NCI-H146 treated with DMSO at 0.1 percent for 48 hours (cell line): Measurements from ENCODE around the gene EPHB2.

Source experiments
- DNase-seq: peaks from one replicate; lab custom pipeline; 2025; ENCODE audit not compliant: unreplicated experiment; lab: John Stamatoyannopoulos, UW

EPHB2 gene

GRCh38 chr1:22908880-22909426 lies 198.3 kb downstream of the EPHB2 start:
- no peak for DNase-seq

DNA sequence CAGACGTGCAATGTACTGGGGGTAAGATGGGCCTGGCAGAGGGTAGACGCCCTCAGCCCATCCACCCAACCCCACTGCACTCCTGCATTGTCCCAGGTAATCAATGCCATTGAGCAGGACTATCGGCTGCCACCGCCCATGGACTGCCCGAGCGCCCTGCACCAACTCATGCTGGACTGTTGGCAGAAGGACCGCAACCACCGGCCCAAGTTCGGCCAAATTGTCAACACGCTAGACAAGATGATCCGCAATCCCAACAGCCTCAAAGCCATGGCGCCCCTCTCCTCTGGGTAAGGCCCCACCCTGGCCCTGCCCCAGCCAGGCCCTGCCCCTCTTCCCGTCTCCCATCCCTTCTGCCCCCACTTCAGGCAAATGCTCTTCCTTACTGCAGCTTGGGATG lies 199.6 kb downstream of the EPHB2 start:
- no peak for DNase-seq

- DNase-seq, result no peak
Measured at GRCh38 chr1:22910986-22911651, 200.5 kb downstream of the EPHB2 start.

- DNase-seq, result no peak
Measured at GRCh38 chr1:22912311-22912710, 201.7 kb downstream of the EPHB2 start.

GRCh38 chr1:22913421-22914141 lies 202.9 kb downstream of the EPHB2 start:
- DNase-seq, result no peak

GRCh38 chr1:22914156-22914555 lies 203.5 kb downstream of the EPHB2 start:
- DNase-seq, result no peak

- DNase-seq, result no peak
Measured at GRCh38 chr1:22914633-22915217, 204.1 kb downstream of the EPHB2 start.

- no peak for DNase-seq
Measured at GRCh38 chr1:22915231-22915630, 204.6 kb downstream of the EPHB2 start.

DNA sequence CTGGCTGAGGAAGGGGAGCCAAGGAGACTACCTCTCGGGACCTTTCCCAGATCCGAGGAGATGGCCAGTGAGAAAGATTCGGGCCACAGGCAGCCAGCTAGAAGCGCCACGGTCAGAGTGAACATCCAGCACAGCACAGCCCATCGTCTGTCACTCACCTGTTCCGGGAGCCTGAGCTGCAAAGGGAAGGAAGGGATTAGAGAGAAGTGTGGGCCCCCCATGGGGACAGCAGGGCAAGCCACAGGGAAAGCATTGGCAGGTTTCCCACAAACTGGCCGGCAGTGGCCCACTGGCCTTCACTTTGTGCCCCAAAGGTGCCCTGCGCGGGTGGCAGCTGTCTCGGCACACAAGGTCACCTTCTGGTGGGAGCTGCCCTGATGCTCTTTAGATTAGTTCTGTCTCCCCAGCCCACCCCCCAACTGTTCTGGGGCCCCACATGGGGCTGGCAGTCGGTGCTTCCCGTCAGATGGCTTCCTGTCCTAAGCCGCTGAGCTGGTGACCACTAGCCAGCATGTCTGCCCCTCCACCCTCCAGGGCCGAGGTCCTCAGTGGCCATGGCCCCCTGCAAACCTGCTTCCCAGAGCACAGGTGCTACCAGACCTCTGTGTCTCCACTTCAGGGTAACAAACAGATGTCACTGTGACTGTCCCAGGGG lies 205.3 kb downstream of the EPHB2 start:
- no peak for DNase-seq

DNA sequence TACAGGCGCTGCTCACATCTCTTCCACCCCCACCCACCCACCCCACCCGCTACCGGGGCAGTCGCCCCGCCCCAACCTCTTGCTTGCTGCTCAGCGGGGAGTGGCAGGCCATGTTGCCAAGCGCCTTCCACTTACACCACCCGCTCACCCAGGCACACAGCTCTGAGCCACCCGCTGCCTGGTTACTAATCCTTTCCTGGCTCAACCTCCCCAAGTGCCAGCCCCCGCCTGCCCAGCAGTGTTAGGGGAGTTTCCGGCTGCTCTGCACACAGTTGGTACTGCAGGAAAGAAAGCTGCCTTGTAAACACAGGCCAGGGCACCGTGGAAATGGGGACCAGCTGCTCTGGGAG lies 205.8 kb downstream of the EPHB2 start:
- no peak for DNase-seq

DNA sequence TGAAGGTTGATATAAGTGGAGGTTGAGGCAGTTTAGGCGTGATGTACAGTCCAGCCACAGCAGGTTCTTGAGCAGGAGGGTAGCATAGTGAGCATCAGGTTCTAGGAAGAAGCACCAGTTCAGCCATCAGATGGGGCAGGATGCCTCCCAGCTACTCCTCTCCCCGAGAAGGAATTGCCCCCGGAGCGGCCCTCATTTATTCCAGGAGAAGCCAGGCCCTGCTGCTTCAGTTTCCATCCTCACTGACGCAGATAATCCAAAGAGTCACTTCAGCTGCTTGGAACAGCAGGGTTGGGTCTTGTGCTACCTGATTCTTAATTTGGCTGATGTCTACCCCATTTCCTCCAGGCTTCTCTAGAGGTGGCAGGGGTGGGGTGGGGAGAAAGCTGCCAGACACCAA lies 207.3 kb downstream of the EPHB2 start:
- no peak for DNase-seq

GRCh38 chr1:22918644-22919043 lies 208.0 kb downstream of the EPHB2 start:
- no peak for DNase-seq

DNA sequence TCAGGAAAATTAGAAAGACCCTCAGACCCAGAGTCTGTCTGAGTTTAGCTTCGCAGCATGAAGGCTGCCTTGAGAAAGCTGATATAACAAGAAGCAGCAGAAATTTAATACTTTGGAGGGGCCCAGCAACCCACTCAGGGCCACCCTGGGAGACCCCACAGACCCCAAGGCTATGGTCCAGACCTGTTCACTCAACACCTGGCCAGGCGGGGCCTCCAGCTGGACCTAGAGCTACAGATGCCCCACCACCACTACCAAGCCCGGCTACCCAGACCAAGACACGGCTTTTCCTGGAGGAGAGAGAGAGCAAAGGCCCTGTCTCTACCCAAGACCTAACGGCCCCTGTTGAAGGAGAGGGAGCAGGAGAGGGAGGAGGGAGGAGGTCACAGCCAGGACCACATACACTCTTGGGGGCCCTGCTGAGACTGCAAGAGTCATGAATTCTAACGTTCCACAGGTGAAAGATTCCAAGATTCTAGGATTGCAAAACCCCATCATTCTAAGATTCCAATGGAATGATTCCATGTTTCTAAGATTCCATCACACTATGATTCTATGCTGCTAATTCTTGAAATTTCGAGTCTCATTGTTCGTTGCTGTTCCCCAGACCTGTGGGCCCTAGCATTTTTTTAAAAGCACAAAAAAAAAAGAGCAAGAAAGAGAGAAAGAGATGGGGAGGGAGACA lies 208.8 kb downstream of the EPHB2 start:
- no peak for DNase-seq

DNA sequence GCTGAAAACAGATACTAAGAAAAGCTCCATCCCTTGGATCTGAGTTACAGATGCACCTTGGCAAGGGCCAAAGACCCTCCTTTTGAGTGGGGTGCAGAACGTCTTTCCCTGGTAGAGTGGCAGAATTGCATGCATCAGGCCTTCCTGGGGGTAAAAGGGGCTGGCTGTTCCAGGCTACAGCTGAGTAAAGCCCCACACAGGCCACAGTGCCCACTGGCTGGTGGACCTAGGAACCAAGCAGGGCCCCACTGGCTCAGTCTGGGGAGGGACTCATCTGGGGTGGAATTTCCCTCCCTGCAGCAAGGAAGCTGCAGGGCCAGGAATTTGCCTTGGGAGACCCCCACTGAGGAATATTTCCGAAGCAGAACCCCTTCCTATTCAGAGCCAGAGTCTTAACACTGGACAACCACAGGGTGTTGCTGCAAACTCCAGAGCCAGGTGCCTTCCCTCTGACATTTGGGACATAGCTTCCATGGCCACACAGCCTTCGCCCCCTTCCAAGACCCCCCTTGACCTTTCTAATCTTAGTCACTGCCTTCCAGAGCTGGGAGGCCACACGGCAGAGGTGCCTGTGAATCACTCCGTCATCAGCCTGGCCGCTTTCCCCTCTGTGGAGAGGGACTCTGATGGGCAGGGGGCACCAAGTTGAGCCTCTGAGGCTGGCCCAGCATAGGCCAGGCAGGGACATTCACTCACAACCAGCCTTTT lies 209.5 kb downstream of the EPHB2 start:
- no peak for DNase-seq

DNA sequence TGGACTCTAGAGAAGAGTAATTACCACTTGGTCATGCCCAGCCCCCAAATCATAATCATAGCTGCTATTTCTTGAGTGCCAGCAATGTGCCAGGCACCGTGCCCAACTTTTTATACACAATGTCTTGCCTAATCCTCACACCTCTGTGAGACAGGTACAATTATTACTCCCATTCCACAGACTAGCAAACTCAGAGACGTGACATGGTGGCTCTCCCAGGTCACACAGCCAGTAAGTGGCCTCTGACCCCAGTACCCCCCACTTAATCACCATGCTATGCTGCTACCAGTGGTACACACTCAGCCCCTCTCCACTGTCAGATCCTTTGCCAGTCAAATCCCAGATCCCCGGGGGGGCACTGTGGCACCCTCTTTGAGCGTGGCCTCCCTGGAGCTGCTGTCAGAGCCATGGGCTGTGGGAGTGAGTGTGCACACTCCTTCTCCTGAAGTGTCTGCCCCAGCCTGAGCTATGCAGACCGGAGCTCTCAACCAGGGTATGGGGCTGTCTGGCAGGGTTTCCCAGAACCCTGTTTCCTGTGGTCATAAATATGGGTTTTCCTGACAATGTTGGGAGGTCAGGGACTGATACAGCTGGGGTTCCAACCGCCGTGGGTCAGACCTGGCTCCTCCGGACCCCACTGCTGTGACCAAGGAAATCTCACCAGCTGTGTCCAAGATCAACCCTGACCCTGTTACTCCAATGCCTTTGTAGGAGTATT lies 210.3 kb downstream of the EPHB2 start:
- no peak for DNase-seq

- DNase-seq, result no peak
Measured at GRCh38 chr1:22921452-22922126, 210.9 kb downstream of the EPHB2 start.

DNA sequence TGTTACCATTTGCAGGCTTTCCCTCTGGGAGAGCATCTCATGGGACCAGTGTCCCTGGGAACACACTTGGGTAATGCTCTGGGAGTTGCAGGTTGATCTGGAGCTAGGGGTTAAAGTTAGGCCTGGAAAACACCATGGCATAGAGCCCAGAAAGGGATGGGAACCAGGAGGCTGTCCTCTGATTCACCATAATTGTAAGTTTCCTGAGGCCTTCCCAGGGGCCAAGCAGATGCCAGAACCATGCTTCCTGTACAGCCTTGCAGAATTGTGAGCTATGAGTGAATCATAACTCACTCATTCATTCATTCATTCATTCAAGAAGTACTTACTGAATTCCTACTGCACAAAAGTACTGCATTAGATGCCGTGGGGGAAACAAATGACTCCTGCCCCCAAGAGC lies 212.0 kb downstream of the EPHB2 start:
- DNase-seq, result no peak

GRCh38 chr1:22925111-22925510 lies 214.5 kb downstream of the EPHB2 start:
- no peak for DNase-seq

- no peak for DNase-seq
Measured at GRCh38 chr1:22930240-22930912, 219.7 kb downstream of the EPHB2 start.
